HG03521 (cell line): ENCODE data around the gene GTF2H4.

ENCODE experiments used
- ATAC-seq: cut with Tn5 transposase; IDR thresholded peaks from one replicate; pipeline ENCODE4 v1.9.1; 2021; ENCODE audit warnings: mild to moderate bottlenecking, moderate library complexity; ENCODE audit not compliant: unreplicated experiment

The GTF2H4 gene

DNA sequence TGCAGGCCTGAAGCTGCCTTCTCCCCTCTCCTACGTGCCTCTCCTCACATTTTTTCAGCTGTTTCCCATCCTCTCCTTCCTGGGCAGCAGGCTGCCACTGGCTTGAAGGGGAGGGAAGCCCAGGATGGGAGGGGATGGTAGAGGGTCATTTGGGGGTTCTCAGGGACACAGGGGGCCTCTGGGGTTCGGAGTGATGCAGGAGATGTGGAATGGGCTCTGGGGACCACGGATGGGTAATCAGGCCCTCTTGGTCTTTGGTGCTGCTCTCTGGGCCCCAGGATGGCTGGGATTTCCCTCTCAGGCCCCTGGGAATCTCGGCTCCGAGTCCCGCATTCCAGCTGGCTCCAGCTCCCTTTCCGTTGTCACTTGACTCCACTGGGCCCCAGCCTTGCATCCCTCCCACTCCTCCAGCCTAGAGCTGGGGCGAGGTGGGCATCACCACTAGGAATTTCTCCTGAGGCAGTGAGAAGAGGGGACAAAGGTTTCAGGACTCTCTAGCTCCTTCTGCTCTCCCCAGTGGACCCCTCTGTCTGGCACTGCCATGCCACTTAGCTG lies 25.7 kb upstream of the GTF2H4 start:
- no peak for ATAC-seq

- no peak for ATAC-seq
Observed at GRCh38 chr6:30882759-30883684, 25.0 kb upstream of the GTF2H4 start.

DNA sequence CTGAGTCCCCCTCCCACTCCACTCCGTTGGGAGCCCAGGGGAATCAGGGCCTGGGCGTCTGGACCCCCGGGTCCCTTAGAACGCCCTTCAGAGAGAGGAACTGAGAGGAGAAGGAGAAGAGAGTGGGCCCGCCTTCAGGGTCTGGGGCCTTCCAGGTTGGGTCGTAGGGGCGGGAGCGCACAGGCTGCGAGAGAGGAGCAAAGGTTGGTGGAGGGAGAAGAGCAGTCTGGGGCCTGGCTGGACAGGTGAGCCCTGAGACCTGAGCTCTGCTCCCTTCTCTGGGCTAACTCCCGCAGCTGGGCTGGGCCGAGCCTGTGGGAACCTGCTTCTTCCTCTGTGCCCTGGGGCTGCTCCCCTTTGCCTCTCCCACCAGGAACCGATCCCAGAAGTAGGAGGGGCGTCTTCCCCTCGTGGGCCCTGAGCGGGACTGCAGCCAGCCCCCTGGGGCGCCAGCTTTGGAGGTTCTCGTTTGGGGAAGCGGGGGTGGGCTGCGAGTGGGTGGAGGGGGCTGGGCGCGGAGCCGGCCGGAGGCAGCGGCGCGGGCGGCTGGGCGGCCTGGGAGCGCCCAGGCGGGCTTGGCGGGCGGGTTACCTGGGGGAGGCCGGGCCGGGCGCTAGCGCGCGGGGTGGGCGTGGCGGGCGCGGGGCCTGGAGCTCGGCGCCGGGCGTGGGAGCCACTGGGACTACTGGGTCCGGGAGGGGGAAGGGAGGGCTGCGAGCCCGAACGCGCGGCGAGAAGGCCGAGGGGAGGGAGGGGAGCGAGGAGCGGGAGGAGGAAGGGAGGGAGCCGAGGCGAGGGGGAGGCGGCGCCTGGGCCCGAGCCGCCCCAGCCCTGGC lies 24.1 kb upstream of the GTF2H4 start, which contains the start of gene DDR1:
TSS of gene DDR1 (plus strand) at position 835 of the 836 bp plus-strand sequence. CDS start 4,211 bp downstream, outside the sequence.
- no peak for ATAC-seq

- no peak for ATAC-seq
Observed at GRCh38 chr6:30884521-30885480, 23.2 kb upstream of the GTF2H4 start.

DNA sequence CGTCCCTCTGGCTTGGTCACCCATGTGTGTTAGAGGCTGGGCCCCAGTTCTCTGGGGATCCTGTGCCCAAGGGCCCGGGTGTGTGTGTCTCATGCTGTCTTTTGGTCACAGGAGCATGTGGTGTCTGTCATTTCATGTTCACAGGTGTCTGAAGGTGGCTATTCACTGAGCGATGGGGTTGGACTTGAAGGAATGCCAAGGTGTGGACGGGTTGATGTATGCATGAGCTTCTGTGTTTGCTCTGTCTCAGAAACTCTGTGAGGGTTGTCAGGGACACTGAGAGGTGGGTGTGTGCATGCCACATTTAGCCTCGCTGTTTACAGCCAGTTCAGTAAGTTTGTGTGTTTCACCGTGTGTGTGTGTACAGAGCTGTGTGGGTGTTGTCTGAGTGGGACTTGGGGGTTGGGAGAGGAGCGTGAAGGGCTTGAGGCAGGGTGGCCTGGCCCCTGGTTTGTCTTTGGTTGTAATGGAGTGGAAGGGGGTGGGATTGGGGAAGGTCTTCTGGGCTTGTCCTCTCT lies 22.5 kb upstream of the GTF2H4 start:
- no peak for ATAC-seq

GRCh38 chr6:30885999-30886896 lies 21.8 kb upstream of the GTF2H4 start:
- no peak for ATAC-seq

DNA sequence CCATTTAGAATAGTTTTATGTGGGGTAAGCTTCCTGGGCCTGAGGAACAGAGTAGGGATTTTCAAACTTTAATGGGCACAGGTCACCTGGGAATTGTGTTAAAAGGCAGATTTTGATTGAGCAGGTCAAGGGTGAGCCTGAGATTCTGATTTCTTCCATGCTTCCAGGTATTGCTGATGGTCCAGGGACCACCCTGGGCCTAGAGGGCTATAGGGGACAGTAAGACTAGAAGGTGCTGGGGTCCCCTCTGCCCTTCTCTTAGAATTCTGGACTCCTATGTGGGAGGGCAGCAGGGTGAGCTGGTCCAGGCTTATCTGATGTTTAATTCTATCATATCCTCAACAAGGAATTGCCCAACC lies 21.1 kb upstream of the GTF2H4 start:
- no peak for ATAC-seq

- no peak for ATAC-seq
Observed at GRCh38 chr6:30887901-30888815, 19.8 kb upstream of the GTF2H4 start.

DNA sequence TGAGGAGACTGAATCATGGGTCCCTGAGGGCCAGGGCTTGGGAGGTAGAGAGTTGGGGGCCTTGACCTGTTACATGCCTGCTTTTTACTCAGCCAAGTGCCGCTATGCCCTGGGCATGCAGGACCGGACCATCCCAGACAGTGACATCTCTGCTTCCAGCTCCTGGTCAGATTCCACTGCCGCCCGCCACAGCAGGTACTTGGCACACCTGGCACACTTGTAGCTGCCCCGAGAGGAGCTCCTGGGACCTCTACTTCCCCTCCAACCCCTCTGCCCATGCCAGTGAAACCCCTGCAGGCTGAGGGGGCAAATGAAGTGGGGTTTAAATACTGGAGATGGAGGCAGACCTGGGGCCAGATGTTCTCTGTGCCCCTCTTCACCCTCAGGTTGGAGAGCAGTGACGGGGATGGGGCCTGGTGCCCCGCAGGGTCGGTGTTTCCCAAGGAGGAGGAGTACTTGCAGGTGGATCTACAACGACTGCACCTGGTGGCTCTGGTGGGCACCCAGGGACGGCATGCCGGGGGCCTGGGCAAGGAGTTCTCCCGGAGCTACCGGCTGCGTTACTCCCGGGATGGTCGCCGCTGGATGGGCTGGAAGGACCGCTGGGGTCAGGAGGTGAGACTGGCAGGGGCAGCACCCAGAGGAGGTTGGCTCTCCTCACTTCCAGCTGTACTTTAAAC lies 19.1 kb upstream of the GTF2H4 start:
- no peak for ATAC-seq

DNA sequence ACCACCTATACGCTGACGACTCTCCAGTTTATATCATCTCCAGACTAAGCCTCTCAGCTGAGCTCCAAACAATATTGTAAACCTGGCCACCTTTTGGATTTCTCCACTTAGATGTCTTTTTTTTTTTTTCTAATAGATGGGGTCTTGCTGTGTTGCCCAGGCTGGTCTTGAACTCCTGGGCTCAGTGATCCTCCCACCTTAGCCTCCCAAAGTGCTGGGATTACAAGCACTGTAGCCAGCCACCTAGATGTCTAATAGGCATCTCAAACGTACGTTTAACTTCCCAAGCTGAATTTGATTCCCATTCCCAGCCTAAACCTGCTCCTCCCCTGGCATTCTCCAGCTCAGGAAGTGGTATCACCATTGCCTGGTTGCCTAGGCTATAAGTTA lies 18.5 kb upstream of the GTF2H4 start:
- ATAC-seq = no peak

- no peak for ATAC-seq
Observed at GRCh38 chr6:30889921-30890645, 17.9 kb upstream of the GTF2H4 start.

- ATAC-seq = no peak
Observed at GRCh38 chr6:30890646-30891449, 17.2 kb upstream of the GTF2H4 start.

DNA sequence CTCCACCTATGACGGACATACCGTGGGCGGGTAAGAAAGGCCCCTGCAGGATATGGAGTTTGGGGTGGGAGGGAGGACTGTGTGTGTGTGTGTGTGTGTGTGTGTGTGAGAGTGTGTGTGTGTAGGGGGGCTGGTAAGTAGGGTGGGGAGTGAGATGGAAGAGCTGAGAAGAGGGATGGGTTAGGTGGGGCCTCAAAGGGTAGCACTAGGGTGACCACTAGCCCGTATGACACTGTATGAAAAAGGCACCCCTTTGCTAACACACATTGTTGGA lies 16.6 kb upstream of the GTF2H4 start:
- ATAC-seq = no peak

GRCh38 chr6:30891816-30892538 lies 16.0 kb upstream of the GTF2H4 start:
- no peak for ATAC-seq

DNA sequence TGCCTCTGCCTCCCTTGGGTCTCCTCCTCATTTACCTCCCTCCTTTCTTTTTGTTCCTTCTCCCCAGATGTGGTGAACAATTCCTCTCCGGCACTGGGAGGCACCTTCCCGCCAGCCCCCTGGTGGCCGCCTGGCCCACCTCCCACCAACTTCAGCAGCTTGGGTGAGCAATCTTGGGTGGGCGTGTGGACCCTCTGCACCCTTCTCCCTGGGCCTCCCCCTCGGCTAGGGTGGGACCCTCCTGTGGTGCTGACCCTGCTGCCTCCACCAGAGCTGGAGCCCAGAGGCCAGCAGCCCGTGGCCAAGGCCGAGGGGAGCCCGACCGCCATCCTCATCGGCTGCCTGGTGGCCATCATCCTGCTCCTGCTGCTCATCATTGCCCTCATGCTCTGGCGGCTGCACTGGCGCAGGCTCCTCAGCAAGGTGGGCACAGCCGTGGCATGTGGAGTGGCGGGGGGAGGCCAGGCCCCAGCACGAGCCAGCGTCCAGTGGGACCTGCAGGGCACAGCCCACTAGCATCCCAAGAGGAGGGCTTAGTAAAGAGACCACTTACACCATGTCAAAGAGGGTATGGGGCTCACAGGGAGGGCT lies 14.9 kb upstream of the GTF2H4 start:
- ATAC-seq = no peak
